KMS-11 (cell line): ENCODE results near the gene RTN4R.

Experiments
- H2AFZ ChIP-seq: fragments of 200-600 bp; sonication (generic); 2 replicates; pipeline ENCODE4 v1.6.1; 2016; ENCODE audit warnings: antibody characterized with exemption, mixed run types, low read depth
- H3K27ac ChIP-seq: fragments of 200-600 bp; sonication (generic); 2 replicates; pipeline ENCODE4 v1.6.1; 2016; ENCODE audit warnings: mild to moderate bottlenecking, mixed run types
- H3K27me3 ChIP-seq: fragments of 200-600 bp; sonication (generic); 2 replicates; pipeline ENCODE4 v1.6.1; 2017; ENCODE audit warnings: mild to moderate bottlenecking, low read depth, mixed run types, moderate library complexity; ENCODE audit not compliant: insufficient read depth
- H3K36me3 ChIP-seq: fragments of 200-600 bp; sonication (generic); 2 replicates; pipeline ENCODE4 v1.6.1; 2017; ENCODE audit warnings: mild to moderate bottlenecking, mixed run types; ENCODE audit not compliant: insufficient read depth
- H3K4me1 ChIP-seq: fragments of 200-600 bp; sonication (generic); 2 replicates; pipeline ENCODE4 v1.6.1; 2016; ENCODE audit warnings: mild to moderate bottlenecking, low read depth, mixed run types; ENCODE audit not compliant: poor library complexity, severe bottlenecking
- H3K4me2 ChIP-seq: fragments of 200-600 bp; sonication (generic); 2 replicates; pipeline ENCODE4 v1.7.0; 2016; ENCODE audit warnings: mild to moderate bottlenecking, mixed run types
- H3K4me3 ChIP-seq: fragments of 200-600 bp; sonication (generic); IDR thresholded peaks from 2 replicates; pipeline ENCODE4 v1.6.1; 2017; ENCODE audit warnings: low read depth, low read length, mixed read lengths; ENCODE audit not compliant: insufficient read depth
- H3K79me2 ChIP-seq: fragments of 200-600 bp; sonication (generic); 2 replicates; pipeline ENCODE4 v1.6.1; 2016; ENCODE audit warnings: low read depth, mixed run types; ENCODE audit not compliant: insufficient read depth
- H3K9ac ChIP-seq: fragments of 200-600 bp; sonication (generic); 2 replicates; pipeline ENCODE4 v1.6.1; 2016; ENCODE audit warnings: mild to moderate bottlenecking, mixed run types
- H4K20me1 ChIP-seq: fragments of 200-600 bp; sonication (generic); 2 replicates; pipeline ENCODE4 v1.6.1; 2016; ENCODE audit warnings: mild to moderate bottlenecking, mixed run types; ENCODE audit not compliant: insufficient read depth
- CTCF ChIP-seq: fragments of 200-600 bp; sonication (generic); conservative IDR thresholded peaks from 2 replicates; pipeline ENCODE4 v1.6.1; 2017; ENCODE audit warnings: low read depth, mild to moderate bottlenecking, antibody characterized with exemption, low read length, moderate library complexity, mixed read lengths

Gene RTN4R

GRCh38 chr22:20256027-20256426 is 12.1 kb downstream of the RTN4R start:
- Histone ChIP-seq H4K20me1 (no peaks in the 10 kb centered on the region), H2AFZ (no peak overlapping the region), H3K9ac (no peak overlapping the region), H3K4me1 (no peaks in the 10 kb centered on the region), H3K27me3 (peaks cover 44% of the 10 kb centered on the region), H3K27ac (no peak overlapping the region), H3K79me2 (no peaks in the 10 kb centered on the region), H3K4me3 (no peak overlapping the region), H3K4me2 (no peak overlapping the region), H3K36me3 (no peaks in the 10 kb centered on the region)
- no peak for TF ChIP-seq CTCF

GRCh38 chr22:20254975-20255946 is 12.9 kb downstream of the RTN4R start:
- Histone ChIP-seq H3K27me3 (peaks cover 38% of the 10 kb centered on the region; the same call in 1 of the 2 replicates), H3K4me3 (no peak overlapping the region), H3K9ac (no peak overlapping the region), H3K79me2 (no peaks in the 10 kb centered on the region), H3K36me3 (no peaks in the 10 kb centered on the region), H3K4me1 (no peaks in the 10 kb centered on the region), H3K27ac (no peak overlapping the region), H2AFZ (no peak overlapping the region), H3K4me2 (no peak overlapping the region), H4K20me1 (no peaks in the 10 kb centered on the region)
- TF ChIP-seq CTCF: no peak

- peaks cover 35% of the 10 kb centered on the region; the same call in 1 of the 2 replicates for H3K27me3 ChIP-seq
- H3K36me3 ChIP-seq: no peaks in the 10 kb centered on the region
- no peak overlapping the region for H3K4me3 ChIP-seq
- H4K20me1 ChIP-seq: no peaks in the 10 kb centered on the region
- no peak overlapping the region for H3K4me2 ChIP-seq
- H3K27ac ChIP-seq: no peak overlapping the region
- TF ChIP-seq CTCF: no peak
- no peaks in the 10 kb centered on the region for H3K4me1 ChIP-seq
- H3K9ac ChIP-seq: no peak overlapping the region
- H2AFZ ChIP-seq: no peak overlapping the region
- H3K79me2 ChIP-seq: no peaks in the 10 kb centered on the region
Measured at GRCh38 chr22:20253161-20253560, 15.0 kb downstream of the RTN4R start.

- Histone ChIP-seq H3K79me2 (no peaks in the 10 kb centered on the region), H4K20me1 (no peaks in the 10 kb centered on the region), H3K27me3 (peaks cover 39% of the 10 kb centered on the region; the same call in 1 of the 2 replicates), H3K36me3 (no peaks in the 10 kb centered on the region), H3K4me1 (no peaks in the 10 kb centered on the region), H3K27ac (no peak overlapping the region), H3K9ac (no peak overlapping the region), H2AFZ (no peak overlapping the region), H3K4me2 (no peak overlapping the region), H3K4me3 (no peak overlapping the region)
- TF ChIP-seq CTCF: no peak
Measured at GRCh38 chr22:20251981-20252380, 16.1 kb downstream of the RTN4R start.
